MCF 10A (cell line): ENCODE measurements around the gene ESR1. TPM values are rescaled to one million over a fixed set of nuclear protein-coding genes. Genes with fewer than 3 reads are reported as not detected.
"Not testable (repeated sequence)": the region's sequence is repeated elsewhere in the genome, so short reads cannot be mapped to it uniquely, and the experiment has no call there.

ENCODE experiments used
- BruUV-seq: library from RNA; stranded (reverse); fragments of 400-500 nt; replicated peaks from 2 replicates; lab custom pipeline; 2021; lab: Mats Ljungman, UMichigan
- CTCF ChIA-PET: fragments of 300-600 bp; sonication (Branson Sonifier 250); formaldehyde crosslinking; extraction: SDS; loops from one replicate; lab custom pipeline; 2021; ENCODE audit warnings: antibody characterized with exemption, inconsistent platforms; lab: Yijun Ruan, JAX
- POLR2A ChIA-PET: fragments of 300-600, 350-650 bp; sonication (Branson Sonifier 250); formaldehyde crosslinking; extraction: SDS; loops from one replicate; lab custom pipeline; 2020; ENCODE audit warnings: antibody characterized with exemption, inconsistent platforms; lab: Yijun Ruan, JAX
- DNase-seq: peaks from one replicate; pipeline ENCODE4 v3.0.0-alpha.2; 2018; ENCODE audit not compliant: unreplicated experiment
- H3K27ac Mint-ChIP-seq: one replicate; pipeline ENCODE4 v1.8.0; 2022; ENCODE audit warnings: mild to moderate bottlenecking, low read depth, mixed read lengths; ENCODE audit not compliant: unreplicated experiment
- H3K27me3 Mint-ChIP-seq: one replicate; pipeline ENCODE4 v1.8.0; 2022; ENCODE audit warnings: mixed read lengths; ENCODE audit not compliant: insufficient read depth, unreplicated experiment
- H3K36me3 Mint-ChIP-seq: one replicate; pipeline ENCODE4 v1.8.0; 2022; ENCODE audit warnings: mild to moderate bottlenecking, moderate library complexity, mixed read lengths; ENCODE audit not compliant: insufficient read depth, unreplicated experiment
- H3K4me1 Mint-ChIP-seq: one replicate; pipeline ENCODE4 v1.8.0; 2022; ENCODE audit warnings: mixed read lengths; ENCODE audit not compliant: insufficient read depth, unreplicated experiment
- H3K4me3 Mint-ChIP-seq: one replicate; pipeline ENCODE4 v1.8.0; 2022; ENCODE audit warnings: mild to moderate bottlenecking, moderate library complexity, mixed read lengths; ENCODE audit not compliant: unreplicated experiment
- H3K9me3 Mint-ChIP-seq: one replicate; pipeline ENCODE4 v1.8.0; 2022; ENCODE audit warnings: mixed read lengths; ENCODE audit not compliant: unreplicated experiment
- intact Hi-C: fragments of 100-400 bp; cut with micrococcal nuclease; formaldehyde crosslinking; loops from 2 replicates; pipeline ENCODE4 v1.14.1; 2022
- total RNA-seq: library from RNA; stranded (reverse); gene quantifications from 2 replicates; pipeline ENCODE4 v1.2.3, GENCODE V29; 2022
- TF ChIP-seq, protein P1 (sequence below): fragments of 200-600 bp; IDR thresholded peaks from one replicate; pipeline ENCODE4 v1.8.0; 2022; ENCODE audit warnings: antibody characterized with exemption, mild to moderate bottlenecking; ENCODE audit not compliant: unreplicated experiment

ESR1 gene
- total RNA-seq, 1 experiment from 2014 or later: 0.05 TPM

DNA sequence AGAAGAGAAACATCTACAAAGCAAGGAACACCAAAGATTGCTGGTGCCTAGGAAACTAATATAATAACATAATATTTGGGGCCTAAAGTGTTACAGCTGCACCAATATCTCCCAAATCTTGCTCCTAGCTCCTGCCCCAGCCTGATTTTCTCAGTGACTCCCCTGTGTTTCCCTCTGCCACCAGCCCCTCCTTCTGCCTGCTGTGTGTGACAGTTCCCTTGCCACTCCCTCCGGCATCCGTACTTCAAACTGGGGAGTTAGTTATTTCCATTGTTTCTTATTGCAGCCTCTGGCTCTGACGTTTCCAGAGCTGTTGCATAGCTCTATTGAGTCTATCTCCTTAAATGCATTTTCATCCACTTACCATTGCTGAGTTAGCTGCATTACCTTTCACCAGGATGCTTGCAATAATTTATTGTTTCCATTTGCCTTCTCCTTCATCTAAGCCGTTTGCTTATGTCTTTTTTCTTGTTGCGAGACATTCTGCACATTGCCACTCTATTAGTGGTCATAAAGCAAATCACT lies 43.1 kb downstream of the ESR1 start:
- Mint-ChIP-seq H3K27ac (no peak overlapping the region), H3K9me3 (no peaks in the 10 kb centered on the region), H3K27me3 (no peaks in the 10 kb centered on the region), H3K36me3 (no peaks in the 10 kb centered on the region), H3K4me3 (no peak overlapping the region), H3K4me1 (no peaks in the 10 kb centered on the region)
- no TSS peak for BruUV-seq
- intact Hi-C loops: no loop called here
- DNase-seq: no peak
- ChIA-PET POLR2A (no interaction called here), CTCF (no interaction called here)
- TF ChIP-seq, protein P1, sequence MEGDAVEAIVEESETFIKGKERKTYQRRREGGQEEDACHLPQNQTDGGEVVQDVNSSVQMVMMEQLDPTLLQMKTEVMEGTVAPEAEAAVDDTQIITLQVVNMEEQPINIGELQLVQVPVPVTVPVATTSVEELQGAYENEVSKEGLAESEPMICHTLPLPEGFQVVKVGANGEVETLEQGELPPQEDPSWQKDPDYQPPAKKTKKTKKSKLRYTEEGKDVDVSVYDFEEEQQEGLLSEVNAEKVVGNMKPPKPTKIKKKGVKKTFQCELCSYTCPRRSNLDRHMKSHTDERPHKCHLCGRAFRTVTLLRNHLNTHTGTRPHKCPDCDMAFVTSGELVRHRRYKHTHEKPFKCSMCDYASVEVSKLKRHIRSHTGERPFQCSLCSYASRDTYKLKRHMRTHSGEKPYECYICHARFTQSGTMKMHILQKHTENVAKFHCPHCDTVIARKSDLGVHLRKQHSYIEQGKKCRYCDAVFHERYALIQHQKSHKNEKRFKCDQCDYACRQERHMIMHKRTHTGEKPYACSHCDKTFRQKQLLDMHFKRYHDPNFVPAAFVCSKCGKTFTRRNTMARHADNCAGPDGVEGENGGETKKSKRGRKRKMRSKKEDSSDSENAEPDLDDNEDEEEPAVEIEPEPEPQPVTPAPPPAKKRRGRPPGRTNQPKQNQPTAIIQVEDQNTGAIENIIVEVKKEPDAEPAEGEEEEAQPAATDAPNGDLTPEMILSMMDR: no peak

DNA sequence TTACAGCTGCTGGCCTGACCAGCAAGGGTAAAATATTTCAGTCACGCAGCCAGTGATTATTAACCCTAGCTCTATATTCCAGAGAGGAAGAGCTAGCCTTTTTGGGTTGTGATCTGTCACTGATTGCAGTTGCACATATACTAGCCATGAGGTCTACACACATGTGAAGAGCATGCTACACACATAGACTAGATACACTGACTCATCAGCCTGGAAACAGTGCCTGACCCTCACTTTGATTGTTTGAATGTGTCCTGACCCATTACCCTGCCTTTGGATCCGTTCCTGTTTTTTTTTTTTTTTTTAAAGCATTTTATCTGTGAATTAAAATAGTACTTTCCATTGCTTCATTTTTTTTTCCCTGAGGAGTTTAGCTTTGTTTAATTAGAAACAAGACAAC lies 50.8 kb downstream of the ESR1 start:
- no peak overlapping the region for H3K27ac Mint-ChIP-seq
- TF ChIP-seq, protein P1: no peak
- ChIA-PET POLR2A (no interaction called here), CTCF (no interaction called here)
- no peak for DNase-seq
- no peaks in the 10 kb centered on the region for H3K27me3 Mint-ChIP-seq
- H3K36me3 Mint-ChIP-seq: no peaks in the 10 kb centered on the region
- no peaks in the 10 kb centered on the region for H3K4me1 Mint-ChIP-seq
- intact Hi-C loops: no loop called here
- H3K9me3 Mint-ChIP-seq: no peaks in the 10 kb centered on the region
- no peak overlapping the region for H3K4me3 Mint-ChIP-seq
- BruUV-seq: no TSS peak

DNA sequence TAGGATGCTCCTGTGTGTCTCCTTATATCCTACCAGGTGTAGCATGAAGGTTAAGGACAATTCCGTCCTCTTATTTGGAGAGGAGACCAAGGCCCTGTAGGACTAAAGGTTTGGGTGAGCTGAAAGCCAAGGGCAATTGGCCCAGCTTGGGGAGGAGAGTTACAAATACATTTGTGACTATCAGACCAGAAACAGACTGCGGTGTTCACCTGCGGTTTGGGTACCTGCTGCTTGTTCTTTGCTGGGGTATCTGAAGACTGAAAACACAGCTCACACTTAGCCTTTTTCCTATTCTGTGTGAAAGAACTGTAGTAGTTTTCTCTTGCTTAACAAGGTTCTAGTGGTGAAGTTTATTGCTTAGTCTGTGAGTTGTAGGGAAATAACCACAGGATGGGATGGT lies 55.0 kb downstream of the ESR1 start:
- no TSS peak for BruUV-seq
- H3K27me3 Mint-ChIP-seq: no peaks in the 10 kb centered on the region
- POLR2A ChIA-PET: no interaction called here

DNA sequence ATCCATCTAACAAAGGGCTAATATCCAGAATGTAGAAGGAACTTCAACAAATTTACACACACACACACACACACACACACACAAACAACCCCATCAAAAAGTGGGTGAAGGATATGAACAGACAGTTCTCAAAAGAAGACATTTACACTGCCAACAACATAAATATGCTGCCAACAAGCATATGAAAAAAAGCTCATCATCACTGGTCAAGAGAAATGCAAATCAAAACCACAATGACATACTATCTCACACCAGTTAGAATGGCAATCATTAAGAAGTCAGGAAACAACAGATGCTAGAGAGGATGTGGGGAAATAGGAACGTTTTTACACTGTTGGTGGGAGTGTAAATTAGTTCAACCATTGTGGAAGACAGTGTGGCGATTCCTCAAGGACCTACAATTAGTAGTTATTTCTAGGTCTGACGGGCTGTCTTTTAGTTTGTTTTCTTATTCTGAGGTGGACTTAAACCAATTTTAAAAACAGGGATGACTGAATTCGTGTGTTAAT lies 59.9 kb downstream of the ESR1 start:
- intact Hi-C loops, H3K27ac Mint-ChIP-seq, H3K27me3 Mint-ChIP-seq, H3K4me1 Mint-ChIP-seq, H3K4me3 Mint-ChIP-seq, H3K36me3 Mint-ChIP-seq, DNase-seq, BruUV-seq, CTCF ChIA-PET: not testable (repeated sequence)
- POLR2A ChIA-PET: interaction anchor here (0.9 kb wide), 1 partner anchor 47 kb away, joined by 3 read pairs; no protein-coding TSS in a partner anchor
- peaks cover 14% of the 10 kb centered on the region for H3K9me3 Mint-ChIP-seq

More for the DNA sequence above, 55.0 kb downstream of the ESR1 start:
- H3K36me3 Mint-ChIP-seq: no peaks in the 10 kb centered on the region
- H3K9me3 Mint-ChIP-seq: peaks cover 5% of the 10 kb centered on the region
- intact Hi-C loops: no loop called here
- H3K4me3 Mint-ChIP-seq: no peak overlapping the region
- H3K27ac Mint-ChIP-seq: no peak overlapping the region
- no peaks in the 10 kb centered on the region for H3K4me1 Mint-ChIP-seq
- DNase-seq: no peak
- TF ChIP-seq, protein P1: no peak
- CTCF ChIA-PET: interaction anchor here (0.6 kb wide), 1 partner anchor 78 kb away, joined by 3 read pairs; no protein-coding TSS in a partner anchor
